HG02759 (cell line): ENCODE measurements around the gene NECAB3.

Experiments
- ATAC-seq: cut with Tn5 transposase; IDR thresholded peaks from one replicate; pipeline ENCODE4 v1.9.1; 2021; ENCODE audit warnings: mild to moderate bottlenecking, moderate library complexity; ENCODE audit not compliant: unreplicated experiment

NECAB3 gene

DNA sequence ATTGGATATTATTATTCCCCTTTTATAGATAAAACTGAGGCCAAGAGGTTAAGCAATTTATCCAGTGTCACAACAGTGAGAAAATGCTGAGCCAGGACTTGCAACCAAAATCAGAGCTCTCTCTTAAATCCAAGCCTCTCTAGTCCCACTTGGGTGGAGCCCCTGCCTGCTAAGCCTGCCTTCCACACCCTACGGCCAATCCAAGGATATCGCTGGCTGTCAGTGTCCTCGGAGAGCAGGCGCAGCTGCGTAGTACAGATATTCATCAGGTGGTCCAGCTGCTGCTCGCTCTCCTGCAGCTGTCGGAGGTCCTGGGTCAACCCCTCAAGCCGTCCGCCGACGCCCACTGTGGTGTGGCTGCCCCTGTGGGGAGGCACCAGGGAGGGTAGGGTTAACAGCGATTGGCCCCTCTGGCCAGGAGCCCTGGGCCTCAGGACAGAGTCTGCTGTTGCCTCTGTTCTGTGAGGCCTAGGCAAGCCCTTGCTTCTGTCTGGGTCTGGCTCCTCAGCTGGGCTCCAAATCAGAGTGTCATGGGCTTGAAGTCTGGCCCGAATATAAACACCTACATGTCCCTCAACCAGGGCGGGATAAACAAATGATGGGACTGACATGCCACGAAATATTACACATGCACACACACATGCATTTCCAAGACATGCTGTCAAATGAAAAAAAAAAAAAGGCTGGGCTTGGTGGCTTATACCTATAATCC lies 3.9 kb upstream of the NECAB3 start:
- ATAC-seq: no peak

DNA sequence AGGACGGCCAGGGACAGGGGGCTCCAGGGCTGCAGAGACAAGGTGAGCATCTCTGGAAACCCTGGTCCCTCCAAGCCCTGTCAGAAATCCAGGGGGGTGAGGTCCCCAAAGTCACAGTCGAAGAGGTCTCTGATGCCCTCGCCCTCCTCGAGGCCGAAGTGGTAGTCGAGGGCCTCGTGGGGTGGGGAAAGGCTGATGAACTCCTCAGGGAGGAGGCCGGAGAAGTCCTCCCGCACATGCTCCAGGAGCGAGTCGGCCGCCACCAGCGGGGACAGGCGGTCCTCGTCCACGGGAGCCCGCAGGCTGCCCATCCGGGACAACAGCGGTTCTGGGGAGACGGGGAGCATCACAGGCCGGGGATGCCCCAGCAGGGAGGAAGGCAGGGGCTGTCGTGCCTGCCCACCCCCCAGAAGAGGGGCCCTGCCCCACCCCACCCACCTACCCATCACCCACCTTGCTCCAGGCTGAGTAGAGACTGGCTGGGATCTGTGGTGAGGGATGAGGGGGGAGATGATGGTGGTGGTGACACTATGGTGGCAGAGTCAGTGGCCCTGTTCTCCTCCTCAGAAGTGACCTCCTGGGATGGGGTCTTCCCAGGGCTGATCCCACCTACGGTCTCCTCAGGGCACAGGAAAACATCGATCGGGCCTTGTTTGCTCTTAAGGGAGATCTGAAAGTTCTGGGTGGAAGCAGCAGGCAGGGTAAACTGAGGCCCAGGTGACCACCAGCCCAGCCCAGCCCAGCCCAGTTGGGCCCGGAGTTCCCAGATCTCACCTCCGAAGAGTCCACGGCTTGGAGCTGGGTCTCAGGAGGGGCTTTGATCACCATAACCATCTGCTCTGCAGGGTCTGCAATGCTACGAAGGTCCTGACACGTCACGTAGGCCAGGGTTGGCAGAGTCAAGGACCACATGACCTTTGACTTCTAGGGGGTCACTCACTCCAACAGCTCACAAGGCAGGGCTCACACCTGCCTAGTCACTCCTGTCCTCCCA lies 2.7 kb upstream of the NECAB3 start:
- ATAC-seq: no peak

DNA sequence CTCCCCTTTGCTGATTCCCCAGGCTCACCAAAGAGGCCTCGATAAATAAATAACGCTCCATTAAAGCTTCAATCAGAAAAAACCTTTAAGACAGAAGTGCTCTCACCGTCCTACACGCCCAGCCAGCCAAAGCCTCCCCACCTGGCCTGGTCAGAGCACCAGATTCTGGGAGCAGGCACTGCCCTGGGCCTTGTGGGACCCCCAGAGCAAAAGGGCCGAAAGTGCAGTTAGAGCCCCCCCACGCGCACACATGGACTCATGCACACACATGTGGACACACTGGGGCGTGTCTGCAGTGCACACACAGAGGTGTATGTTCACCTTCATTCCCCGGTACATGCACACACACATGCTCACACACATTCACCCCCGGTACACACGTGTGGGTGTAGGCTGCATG lies 1.9 kb upstream of the NECAB3 start:
- ATAC-seq: no peak

DNA sequence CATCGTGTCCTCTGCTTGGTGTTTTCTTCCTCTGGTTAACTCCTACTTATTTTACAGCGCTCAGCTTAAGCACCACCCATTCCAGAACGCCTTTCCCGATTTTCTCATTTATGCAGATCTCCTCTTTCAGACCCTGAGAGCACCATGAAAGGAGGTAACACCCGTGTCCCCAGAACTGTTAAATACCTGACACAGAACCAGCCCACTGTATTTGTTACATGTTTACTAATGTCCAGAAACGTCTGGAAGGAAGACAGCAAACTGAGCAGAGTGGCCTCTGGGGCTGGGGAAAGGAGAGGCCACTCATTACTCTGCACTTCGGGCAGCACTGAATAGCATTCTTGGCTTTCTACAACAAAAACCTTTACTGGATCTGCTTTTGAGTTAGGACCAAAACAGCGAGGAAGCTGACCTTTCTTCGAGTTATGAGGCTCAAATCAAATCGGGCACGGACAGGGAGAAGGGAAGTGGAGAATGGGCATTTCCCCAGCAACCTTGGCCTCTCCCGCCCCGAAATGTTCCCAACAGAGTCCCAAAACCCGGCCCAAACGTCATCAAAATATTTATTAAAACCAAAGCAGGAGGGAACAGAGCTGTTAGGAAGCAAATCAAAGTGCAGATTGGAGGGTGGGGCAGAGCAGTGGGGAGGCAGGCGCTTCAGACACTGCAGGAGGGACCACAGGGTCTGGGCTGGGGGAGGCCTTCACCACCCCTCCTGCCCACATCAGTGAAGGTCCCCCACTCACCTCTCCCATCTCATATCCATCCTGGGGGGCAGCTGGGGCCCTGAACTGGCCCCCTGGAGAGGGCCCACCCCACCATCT lies 1.1 kb upstream of the NECAB3 start:
- ATAC-seq: no peak

DNA sequence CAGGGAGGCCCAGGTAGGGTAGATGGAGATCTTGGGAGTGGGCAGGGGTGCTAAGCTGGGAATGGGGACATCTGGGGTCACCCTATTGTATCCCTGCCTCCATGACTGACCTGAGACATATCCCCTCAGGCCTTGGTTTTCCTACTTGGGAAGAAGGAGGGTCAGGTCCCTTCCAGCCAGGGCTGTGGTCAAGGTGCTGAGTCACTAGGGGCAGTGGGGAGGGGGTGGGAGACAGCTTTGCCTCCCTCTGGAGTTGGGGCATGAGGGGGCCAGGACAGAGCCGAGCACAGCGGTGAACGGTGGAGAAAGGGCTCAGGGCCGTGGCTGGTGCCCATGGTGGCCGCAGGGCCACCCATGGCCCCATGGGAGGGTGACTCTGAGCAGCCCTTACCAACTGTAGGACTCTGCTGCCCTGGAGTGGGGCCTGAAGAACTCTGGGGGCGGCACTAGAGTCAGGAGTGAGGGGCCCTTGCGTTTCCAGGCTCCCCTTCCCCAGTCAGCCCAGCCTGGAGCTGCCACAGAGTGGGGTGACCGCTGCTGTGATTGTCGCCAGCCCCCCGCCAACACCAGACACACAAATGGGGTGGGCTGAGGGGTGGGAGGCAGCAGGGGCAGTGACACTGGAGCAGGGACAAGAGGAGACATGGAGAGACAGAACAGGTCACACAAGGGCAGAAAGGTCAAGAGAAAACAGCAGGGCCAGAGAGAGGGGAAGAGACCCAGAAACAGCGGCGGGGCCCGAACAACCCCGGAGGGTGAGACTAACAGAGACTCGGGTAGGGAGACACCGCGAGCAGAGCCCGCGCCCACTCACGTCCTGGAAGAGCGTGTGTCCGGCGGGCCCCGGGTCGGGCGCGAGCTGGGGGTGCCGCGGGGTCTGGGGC lies 576 bp downstream of the NECAB3 start:
- peak; percentile 47 for ATAC-seq

DNA sequence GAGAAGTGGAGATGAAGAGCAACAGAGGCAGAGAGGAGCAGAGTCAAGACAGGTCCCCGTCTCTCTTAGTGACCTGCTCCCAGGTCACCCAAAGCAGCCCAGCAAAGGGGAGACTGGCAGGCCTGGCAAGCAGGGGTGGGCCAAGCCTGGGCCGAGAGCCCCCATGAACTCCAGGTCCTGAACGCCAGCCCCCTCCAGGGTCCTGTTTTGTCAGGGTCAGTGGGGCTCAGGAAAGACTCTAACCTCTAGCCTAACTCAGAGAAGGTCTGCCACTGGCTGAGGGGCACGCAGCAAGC lies 1.2 kb downstream of the NECAB3 start:
- no peak for ATAC-seq

GRCh38 chr20:33672426-33673113 lies 1.7 kb downstream of the NECAB3 start:
- no peak for ATAC-seq

- no peak for ATAC-seq
Observed at GRCh38 chr20:33671573-33672288, 2.5 kb downstream of the NECAB3 start.

DNA sequence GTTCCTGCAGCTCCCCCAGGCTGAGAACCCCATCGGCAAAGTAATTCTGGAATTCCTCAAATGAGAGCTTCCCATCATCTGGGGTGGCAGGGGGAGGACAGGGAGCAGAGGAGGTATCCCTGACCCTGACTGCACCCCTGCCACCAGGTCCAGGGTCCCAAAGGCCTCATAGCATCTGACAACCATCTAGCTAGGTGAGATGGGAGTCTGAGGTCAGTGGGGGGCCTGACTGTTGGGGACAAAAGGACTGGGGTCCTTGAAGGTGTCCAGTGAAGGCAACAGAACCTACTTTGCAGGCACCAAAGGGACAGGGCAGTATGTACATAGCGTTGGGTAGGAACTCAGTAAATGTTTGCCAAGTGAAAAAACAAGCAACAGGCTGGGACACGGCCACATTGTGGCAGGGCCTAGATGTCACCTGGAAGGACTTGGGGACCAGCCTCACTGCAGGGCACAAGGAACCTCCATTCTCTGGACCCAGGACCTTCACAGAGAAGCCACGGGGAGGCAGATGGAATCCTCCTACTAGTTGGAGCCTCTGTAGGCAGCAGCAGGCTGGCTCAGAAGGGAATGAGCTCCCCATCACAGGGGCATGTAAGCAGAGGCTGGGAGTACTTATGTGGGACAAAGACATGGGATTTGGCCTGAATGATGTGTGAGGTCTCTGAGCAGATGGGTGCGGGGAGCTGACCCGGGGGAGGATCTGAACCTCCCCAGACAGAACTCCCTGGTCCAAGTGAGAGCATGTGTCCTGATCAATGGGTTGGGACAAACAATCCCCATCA lies 3.3 kb downstream of the NECAB3 start:
- ATAC-seq: no peak

DNA sequence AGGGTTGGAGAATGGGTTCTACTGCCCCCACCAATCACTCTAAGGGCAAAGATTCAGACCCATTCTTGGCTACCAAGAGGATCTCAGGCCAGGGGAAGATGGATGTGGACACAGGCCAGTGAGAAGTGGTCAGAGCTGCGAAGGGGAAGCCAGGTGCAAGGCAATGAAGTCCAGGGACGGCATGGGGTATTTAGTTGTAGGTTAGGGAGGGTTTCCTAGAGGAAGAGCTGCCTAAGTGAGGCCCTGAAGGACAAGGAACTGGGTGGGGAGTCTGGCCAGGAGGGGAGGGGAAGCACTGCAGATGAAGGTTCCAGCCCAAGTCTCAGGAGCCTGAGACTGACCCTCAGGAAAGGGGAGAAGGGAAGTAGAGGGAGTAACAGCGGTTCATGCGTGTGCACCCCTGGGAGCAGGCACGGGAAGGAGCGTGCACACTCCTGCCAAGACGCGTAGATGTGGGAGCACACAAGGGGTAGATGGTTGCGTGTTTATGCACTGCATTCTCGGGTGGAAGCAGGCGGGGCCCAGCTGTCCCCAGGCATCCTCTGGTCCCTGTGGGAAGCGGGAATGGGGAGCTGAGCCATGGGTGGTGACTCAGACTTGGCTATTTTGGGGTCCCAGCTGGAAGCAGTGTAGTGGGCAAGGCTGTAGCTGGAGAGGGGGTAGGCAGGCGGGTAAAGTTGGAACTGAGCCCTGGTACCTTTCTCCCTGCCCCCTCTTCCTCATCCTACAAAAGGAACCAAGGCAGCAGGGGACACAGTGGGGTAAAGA lies 4.2 kb downstream of the NECAB3 start:
- no peak for ATAC-seq

DNA sequence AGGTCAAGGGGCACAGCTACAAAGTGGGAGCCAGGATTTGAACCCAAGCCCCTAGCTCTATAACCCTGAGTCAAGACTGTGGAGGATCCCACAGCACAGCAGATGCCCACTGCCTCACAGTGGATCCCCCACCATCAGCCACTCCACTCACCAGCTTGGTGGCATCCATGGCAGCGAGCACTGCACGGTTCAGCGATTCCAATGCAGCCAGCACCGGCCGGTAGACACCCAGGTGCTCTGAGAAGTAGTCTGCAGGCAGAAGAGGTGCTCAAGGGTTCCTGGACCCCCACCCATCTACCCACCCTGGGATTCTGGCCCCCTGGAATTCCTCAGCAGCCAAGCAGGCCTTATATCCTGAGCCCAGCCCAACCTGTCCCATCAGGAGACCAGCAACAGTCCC lies 5.0 kb downstream of the NECAB3 start:
- no peak for ATAC-seq

DNA sequence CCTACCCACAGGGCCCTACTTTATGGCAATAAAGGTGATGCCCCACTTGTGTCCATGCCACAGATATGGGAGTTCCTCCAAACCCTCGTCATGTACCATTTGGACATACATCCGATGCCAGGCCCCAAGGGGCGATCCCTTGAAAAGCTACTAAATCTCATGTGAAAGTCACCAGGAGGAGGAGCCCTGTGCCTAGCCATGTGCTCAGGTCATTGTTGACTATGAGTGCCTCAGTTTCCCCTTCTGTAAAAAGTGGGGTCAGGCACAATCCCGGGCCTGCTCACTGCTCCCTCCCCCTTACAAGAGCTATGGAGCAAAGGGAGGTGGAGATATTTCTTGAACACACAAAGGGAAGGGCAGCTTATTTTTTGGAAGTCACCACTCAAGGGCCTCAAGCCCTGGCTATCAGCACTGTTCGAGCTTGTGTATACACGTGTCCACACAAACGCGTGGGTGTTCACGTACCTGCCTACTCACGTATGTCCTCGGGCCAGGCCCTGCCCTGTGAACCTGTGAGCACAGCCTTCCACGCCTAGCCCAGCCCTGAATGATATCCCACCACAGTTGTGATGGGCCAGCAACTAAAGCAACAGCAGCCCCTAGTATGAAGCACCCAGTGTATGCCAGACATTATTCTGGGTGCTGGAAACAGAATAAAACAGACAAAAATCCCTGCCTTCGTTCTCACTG lies 5.6 kb downstream of the NECAB3 start:
- ATAC-seq: no peak

DNA sequence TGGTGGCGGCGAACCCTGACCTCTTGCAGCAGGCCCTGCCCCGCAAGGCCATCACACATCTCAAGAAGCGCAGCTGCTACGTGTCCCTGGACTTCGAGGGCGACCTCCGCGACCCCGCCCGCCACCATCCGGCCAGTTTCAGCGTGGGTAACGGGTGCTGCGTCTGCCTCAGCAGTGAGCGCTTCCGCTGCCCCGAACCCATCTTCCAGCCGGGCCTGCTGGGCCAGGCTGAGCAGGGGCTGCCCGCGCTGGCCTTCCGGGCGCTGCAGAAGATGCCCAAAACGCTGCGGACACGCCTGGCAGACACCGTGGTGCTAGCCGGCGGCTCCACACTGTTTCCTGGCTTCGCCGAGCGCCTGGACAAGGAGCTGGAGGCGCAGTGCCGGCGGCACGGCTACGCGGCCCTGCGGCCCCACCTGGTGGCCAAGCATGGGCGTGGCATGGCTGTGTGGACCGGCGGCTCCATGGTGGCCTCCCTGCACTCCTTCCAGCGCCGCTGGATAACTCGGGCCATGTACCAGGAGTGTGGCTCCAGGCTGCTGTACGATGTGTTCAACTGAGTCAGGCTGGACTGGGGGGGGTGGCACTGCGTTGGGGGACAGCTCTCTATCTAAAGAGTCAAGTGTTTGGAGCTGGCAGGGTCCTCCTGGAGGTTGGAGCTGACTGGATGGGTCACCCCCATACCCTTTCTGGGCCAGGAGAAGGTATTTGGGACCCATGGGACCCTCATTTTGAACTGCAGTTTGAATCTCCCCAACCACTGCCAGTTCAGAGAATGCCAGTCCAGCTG lies 6.4 kb downstream of the NECAB3 start:
- ATAC-seq: peak; percentile 51

DNA sequence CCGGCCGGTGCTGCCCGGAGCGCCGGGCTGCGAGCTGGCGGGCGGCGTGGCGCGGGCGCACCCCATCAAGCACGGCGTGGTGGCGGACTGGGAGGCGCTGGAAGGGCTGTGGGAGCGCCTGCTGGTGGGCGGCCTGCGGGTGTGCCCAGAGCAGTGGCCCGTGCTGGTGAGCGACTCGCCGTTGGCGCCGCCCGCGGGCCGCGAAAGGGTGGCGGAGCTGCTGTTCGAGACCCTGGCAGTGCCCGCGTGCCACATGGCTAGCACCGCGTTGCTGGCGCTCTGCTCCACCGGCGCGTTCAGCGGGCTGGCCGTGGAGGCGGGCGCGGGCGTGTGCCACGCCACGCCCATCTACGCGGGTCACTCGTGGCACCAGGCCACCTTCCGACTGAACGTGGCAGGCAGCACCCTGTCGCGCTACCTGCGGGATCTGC lies 7.0 kb downstream of the NECAB3 start:
- ATAC-seq: peak; percentile 23

GRCh38 chr20:33666293-33667244 lies 7.7 kb downstream of the NECAB3 start, which contains the start of gene ACTL10:
ACTL10 (plus strand) TSS chr20:33666943; CDS start chr20:33667498, 555 bp downstream.
- ATAC-seq: peak; percentile 64
